Mucosa of rectum (tissue), 2 donors: ENCODE data around the gene CSDE1.

Experiments
- H3K27ac ChIP-seq, 2 donors: one replicate each; pipeline ENCODE4 v1.7.0; 2013; ENCODE audit warnings: inconsistent platforms in 2 of 2, low read depth in 2 of 2, low read length in 2 of 2
- H3K27me3 ChIP-seq, 2 donors: one replicate each; pipeline ENCODE4 v1.7.0; 2013; ENCODE audit warnings: low read length in 2 of 2; ENCODE audit not compliant: control insufficient read depth in 2 of 2, insufficient read depth in 2 of 2
- H3K36me3 ChIP-seq, 2 donors: one replicate each; pipeline ENCODE4 v1.7.0; 2013; ENCODE audit warnings: low read length in 2 of 2; ENCODE audit not compliant: control insufficient read depth in 2 of 2, insufficient read depth in 2 of 2
- H3K4me1 ChIP-seq, 2 donors: one replicate each; pipeline ENCODE4 v1.7.0; 2013; ENCODE audit warnings: low read length in 2 of 2, mild to moderate bottlenecking in 1 of 2; ENCODE audit not compliant: control insufficient read depth in 2 of 2, insufficient read depth in 2 of 2
- H3K4me3 ChIP-seq, 2 donors: one replicate each; pipeline ENCODE4 v1.7.0; 2013; ENCODE audit warnings: low read length in 2 of 2
- H3K9ac ChIP-seq, 2 donors: one replicate each; pipeline ENCODE4 v1.7.0; 2013; ENCODE audit warnings: low read length in 2 of 2, low read depth in 1 of 2, mild to moderate bottlenecking in 1 of 2
- H3K9me3 ChIP-seq, 2 donors: one replicate each; pipeline ENCODE4 v1.7.0; 2013; ENCODE audit warnings: low read length in 2 of 2; ENCODE audit not compliant: control insufficient read depth in 2 of 2
- donor health status: healthy.
- donor health status: Normal muscosa, but diverticular disease.

Gene CSDE1

DNA sequence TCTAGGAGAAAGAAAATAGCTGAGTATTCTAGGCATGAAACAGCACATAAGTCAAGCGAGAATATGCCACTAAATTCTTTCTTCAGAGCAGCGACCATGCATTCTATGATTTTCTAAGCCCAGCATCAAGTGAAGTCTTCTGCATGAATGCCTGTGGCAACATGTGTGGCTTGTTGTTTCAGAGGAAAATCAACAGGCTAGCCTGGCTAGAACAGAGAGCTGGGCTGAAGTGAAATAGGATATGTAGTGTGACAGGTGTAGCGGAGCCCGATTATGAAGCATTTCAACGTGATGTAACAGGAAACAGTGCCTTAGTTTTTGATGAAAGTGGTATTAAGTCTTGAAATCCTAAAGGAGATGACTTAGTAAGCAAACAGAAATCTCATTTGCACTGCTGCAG lies 7.0 kb downstream of the CSDE1 start:
- Histone ChIP-seq H3K9ac (no peak overlapping the region), H3K27me3 (no peaks in the 10 kb centered on the region), H3K9me3 (no peaks in the 10 kb centered on the region), H3K27ac (no peak overlapping the region), H3K36me3 (peaks cover 22 to 25% of the 10 kb centered on the region in 2 donors), H3K4me3 (no peak overlapping the region), H3K4me1 (peaks cover 8 to 19% of the 10 kb centered on the region in 2 donors)

DNA sequence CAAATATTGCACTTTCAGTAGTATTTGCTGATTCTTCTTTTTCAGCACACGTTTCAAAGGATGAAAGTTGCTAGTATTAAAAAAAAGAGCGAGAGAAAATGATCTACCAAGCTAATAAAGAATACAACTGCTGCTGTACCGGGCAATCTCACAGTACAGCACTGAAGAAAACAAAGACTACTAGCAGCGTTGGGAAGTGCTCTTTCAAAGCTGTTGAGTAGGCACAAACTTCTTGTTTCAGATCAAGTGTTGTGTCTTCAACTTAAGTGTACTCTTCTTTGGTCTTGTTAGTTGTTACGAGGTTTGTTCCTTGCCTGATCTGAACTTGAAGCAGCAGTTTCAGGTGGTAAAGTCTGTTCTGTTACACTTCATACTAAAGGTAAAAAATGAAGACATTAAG lies 7.9 kb downstream of the CSDE1 start:
- H3K27me3 ChIP-seq: no peaks in the 10 kb centered on the region
- H3K27ac ChIP-seq: no peak overlapping the region
- no peak overlapping the region for H3K4me3 ChIP-seq
- no peaks in the 10 kb centered on the region for H3K9me3 ChIP-seq
- H3K4me1 ChIP-seq: peaks cover 0 to 9% of the 10 kb centered on the region in 2 donors
- no peak overlapping the region for H3K9ac ChIP-seq
- peaks cover 25 to 26% of the 10 kb centered on the region in 2 donors for H3K36me3 ChIP-seq

DNA sequence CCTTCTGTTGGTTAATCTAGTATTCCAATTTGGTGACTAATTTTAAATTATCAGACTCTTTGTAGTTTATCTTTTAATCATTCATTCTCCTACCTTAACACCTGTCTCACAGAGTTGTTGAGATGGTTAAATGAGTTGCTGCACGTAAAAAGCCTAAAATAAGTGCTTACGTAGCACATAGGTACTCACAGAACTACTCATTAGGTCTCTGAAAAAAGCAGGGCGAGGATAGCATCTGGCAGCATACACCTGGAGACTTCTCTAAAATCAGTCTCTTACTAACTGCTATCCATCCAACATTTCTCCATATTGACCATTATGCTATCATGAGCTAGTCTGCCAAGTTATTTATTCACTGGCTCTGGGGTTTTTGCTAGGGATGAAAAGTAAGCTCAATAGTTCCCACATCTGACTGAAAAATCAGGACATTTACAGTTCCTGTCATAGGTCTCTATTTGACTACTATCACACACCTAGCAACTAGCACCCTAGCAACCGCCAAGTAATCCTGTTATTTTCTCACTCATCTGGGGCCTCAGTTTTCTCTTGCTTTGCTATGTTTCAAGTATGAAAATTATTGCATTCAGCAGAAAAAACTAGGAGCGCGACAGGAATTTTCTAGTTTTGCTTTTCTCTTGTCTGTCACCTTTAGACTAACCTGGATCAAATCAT lies 11.2 kb downstream of the CSDE1 start:
- Histone ChIP-seq H3K4me3 (no peak overlapping the region), H3K4me1 (peaks cover 0 to 3% of the 10 kb centered on the region in 2 donors), H3K27me3 (no peaks in the 10 kb centered on the region), H3K27ac (no peak overlapping the region), H3K36me3 (peaks cover 28 to 37% of the 10 kb centered on the region in 2 donors), H3K9ac (no peak overlapping the region), H3K9me3 (no peaks in the 10 kb centered on the region)

DNA sequence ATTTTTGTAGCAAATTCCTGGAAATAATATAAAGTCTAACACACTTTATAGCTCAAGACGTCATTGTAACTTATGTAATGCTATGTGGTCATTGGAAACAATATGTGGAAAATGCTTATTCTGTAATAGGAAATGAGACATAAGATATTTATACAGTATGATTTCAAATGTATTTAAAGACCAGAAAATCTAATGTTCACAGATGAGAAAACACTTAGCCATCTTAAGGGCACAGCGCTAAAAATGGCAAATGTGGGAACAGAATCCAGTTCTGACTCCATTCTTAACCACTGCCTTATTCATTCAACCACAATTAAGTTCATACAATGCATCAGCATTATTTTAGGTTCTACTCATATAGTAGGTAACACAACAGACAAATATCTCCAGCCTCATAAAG lies 12.5 kb downstream of the CSDE1 start:
- H3K36me3 ChIP-seq: peaks cover 28 to 40% of the 10 kb centered on the region in 2 donors
- no peaks in the 10 kb centered on the region for H3K27me3 ChIP-seq
- no peak overlapping the region for H3K27ac ChIP-seq
- no peaks in the 10 kb centered on the region for H3K9me3 ChIP-seq
- H3K4me1 ChIP-seq: no peaks in the 10 kb centered on the region
- H3K4me3 ChIP-seq: no peak overlapping the region
- H3K9ac ChIP-seq: no peak overlapping the region

DNA sequence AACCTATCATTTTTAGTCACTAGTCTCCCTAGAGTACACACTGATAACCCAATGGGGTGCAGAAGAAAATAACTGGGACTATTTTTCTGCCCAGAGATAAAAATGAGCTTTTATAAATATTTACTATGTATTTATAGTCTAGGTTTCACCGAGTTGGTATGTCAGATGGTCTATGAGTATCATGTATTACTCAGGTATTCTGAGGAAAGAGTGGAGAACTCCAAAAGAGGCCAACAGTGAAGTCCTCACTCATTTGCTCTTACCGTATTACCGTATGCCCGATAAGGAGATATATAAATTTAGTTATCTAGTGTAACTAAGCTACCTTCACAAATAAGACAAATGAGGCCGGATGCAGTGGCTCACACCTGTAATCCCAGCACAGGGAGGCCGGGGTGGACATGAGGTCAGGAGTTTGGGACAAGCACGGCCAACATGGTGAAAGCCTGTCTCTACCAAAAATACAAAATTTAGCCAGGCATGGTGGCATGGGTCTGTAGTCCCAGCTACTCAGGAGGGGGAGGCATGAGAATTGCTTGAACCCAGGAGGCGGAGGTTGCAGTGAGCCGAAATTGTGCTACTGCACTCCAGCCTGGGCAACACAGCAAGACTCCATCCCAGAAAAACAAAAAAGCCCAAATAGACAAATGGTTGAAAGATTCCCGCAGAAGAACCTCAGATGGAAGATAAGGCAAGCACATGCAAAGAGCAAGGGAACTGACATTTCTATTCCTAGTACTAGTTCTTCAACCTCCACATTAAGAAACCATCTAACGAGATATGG lies 15.6 kb downstream of the CSDE1 start:
- H3K27ac ChIP-seq: no peak overlapping the region
- H3K9ac ChIP-seq: no peak overlapping the region
- no peaks in the 10 kb centered on the region for H3K27me3 ChIP-seq
- H3K9me3 ChIP-seq: no peaks in the 10 kb centered on the region
- peaks cover 11 to 37% of the 10 kb centered on the region in 2 donors for H3K36me3 ChIP-seq
- peaks cover 0 to 4% of the 10 kb centered on the region in 2 donors for H3K4me1 ChIP-seq
- no peak overlapping the region for H3K4me3 ChIP-seq

DNA sequence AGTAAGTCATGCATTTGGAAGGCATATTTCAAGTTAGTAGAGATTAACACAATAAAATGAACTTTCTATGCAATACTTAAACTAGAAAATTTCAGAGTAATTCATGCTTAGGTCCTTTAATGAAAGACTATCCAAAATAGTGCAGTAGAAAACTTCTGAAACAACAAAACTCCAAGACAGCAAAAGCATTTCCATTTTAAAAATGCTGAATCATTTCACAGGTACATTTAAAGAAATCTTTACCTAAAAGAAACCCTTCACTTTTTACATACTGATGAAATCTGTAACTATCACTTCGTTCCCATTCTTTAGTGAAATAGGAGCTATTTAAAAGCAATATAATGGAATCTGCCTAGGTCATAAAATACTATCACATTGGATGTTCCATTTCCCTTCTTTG lies 17.5 kb downstream of the CSDE1 start:
- H3K4me3 ChIP-seq: no peak overlapping the region
- peaks cover 0 to 4% of the 10 kb centered on the region in 2 donors for H3K4me1 ChIP-seq
- no peak overlapping the region for H3K27ac ChIP-seq

DNA sequence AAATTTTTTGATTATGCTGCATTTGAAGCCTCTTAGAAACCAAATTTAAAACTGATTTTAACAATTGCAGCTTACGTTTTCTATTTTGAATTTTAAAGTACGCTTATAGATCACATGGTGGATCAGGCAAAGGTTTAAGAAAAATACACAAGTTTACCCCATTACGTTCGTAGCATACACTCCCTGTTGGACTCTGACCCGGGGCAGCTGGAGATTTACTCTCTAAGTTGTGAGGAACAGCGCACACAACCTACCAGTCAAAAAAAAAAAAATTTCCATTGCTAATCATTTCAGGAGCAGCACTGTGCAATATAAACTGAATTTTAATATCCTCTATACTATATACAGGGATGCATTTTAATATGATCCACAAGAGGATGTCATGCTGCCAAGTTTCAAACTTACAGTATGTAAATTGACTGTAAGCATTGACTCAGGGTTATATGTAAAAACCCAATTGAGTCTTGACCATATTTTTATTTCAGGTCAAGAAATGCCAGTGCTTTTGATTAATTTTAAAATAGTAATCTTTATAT lies 20.4 kb downstream of the CSDE1 start:
- no peak overlapping the region for H3K9ac ChIP-seq
- peaks cover 49 to 64% of the 10 kb centered on the region in 2 donors for H3K36me3 ChIP-seq
- no peak overlapping the region for H3K27ac ChIP-seq
- H3K4me3 ChIP-seq: no peak overlapping the region
- H3K27me3 ChIP-seq: no peaks in the 10 kb centered on the region
- H3K9me3 ChIP-seq: no peaks in the 10 kb centered on the region
- H3K4me1 ChIP-seq: peaks cover 0 to 4% of the 10 kb centered on the region in 2 donors

More for the DNA sequence above, 17.5 kb downstream of the CSDE1 start:
- Histone ChIP-seq H3K27me3 (no peaks in the 10 kb centered on the region), H3K9ac (no peak overlapping the region), H3K36me3 (peaks cover 25 to 47% of the 10 kb centered on the region in 2 donors), H3K9me3 (no peaks in the 10 kb centered on the region)

DNA sequence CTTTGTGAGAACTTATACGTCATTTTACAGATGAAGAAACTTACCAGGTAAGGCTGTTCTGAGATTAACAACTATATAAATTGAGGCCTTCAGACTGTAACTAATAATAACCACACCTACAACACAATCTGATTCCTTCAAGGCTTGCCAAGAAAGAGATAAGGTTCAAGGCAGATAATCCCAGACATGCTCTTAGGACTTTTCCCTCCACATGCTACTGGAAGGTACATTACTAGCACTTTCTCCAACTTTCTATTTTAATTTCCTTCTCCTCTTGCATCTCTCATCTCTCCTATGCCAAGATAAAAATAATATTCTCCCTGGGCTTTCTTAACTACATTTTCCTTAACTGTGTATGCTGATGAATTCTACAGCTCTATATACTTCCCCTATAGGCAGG lies 22.3 kb downstream of the CSDE1 start:
- no peaks in the 10 kb centered on the region for H3K27me3 ChIP-seq

DNA sequence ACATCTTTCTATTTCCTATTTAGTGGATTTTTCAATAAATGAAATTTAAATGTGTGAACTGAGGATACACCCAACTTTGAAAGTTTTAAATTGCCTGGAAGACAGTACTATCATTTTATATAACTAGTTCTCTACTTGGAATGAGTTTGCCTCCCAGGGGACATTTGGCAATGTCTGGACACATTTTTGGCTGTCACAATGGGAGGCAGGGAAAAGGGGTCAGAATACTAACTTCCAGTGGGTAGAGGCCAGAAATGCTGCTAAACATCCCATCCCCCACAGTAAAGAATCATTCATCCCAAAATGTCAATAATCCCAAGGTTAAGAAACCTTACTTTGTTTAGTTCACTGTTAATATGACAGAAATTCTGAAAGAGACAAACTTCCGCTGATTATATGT lies 28.0 kb downstream of the CSDE1 start:
- Histone ChIP-seq H3K4me1 (no peaks in the 10 kb centered on the region), H3K9ac (no peak overlapping the region), H3K4me3 (no peak overlapping the region), H3K27ac (no peak overlapping the region), H3K9me3 (no peaks in the 10 kb centered on the region), H3K27me3 (no peaks in the 10 kb centered on the region), H3K36me3 (peaks cover 88 to 94% of the 10 kb centered on the region in 2 donors)

More for the DNA sequence above, 22.3 kb downstream of the CSDE1 start:
- Histone ChIP-seq H3K36me3 (peaks cover 68 to 75% of the 10 kb centered on the region in 2 donors), H3K4me3 (no peak overlapping the region), H3K9ac (no peak overlapping the region), H3K9me3 (no peaks in the 10 kb centered on the region), H3K4me1 (peaks cover 0 to 4% of the 10 kb centered on the region in 2 donors), H3K27ac (no peak overlapping the region)

DNA sequence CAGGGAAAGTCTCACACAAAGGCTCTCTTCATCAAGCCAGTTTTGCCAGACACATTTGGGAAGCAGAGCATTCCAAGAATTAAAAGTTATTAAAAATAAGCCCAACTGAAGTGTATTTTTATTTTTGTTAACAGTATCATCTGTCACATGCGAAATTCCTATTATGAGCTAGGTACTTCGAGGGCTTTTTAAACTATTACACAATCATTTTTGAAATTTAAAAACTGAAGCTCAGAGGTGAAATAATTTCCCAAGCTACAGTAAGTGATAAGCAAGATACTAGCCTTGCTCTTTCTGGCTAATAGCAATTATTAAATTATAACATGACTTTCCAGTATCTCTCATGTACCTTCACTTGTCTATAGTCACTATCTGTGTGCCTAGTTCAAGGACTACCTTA lies 29.2 kb downstream of the CSDE1 start:
- peaks cover 89 to 94% of the 10 kb centered on the region in 2 donors for H3K36me3 ChIP-seq
- no peak overlapping the region for H3K9ac ChIP-seq
- no peaks in the 10 kb centered on the region for H3K9me3 ChIP-seq
- no peak overlapping the region for H3K4me3 ChIP-seq
- H3K4me1 ChIP-seq: no peaks in the 10 kb centered on the region
- H3K27ac ChIP-seq: no peak overlapping the region
- H3K27me3 ChIP-seq: no peaks in the 10 kb centered on the region
